ENCODE results near the gene KCNS1. TPM values are rescaled to one million over a fixed set of nuclear protein-coding genes. Genes with fewer than 3 reads are reported as not detected.

KCNS1 gene
- total RNA-seq, 1 experiment from 2014 or later, result not detected

DNA sequence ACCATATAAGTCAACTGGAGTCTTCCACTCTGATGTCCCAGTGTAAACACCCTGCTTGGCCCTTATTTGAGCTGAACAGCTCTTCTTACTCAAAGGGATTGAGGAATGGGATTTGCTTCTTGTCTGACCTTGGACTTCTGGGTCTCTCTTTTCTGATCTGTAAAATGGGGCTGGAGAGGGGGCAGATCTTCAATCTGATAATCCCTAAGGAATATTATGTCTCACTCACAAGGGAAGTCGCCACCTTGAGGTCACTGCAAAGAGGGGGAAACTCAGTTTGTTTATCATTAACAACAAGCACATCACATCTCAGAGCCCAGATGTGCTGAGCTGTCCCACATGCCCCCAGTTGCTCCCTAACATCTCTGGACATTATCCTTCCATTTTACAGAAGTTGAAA is 15.1 kb downstream of the KCNS1 start:
- ChIA-PET RAD21 (ENCODE audit: low non-redundant PET in 1 of 2, low total read pairs in 2 of 2, uncharacterized antibody in 2 of 2, unreplicated experiment in 2 of 2) (no interaction called here), CTCF (no interaction called here), POLR2A (no interaction called here)
- no peaks in the 10 kb centered on the region for H3K9me2 ChIP-seq (ENCODE audit: insufficient read depth)
- intact Hi-C loops (cut with micrococcal nuclease), result no loop called here
- DNase-seq (ENCODE audit: low read depth, low spot score) (no peak), ATAC-seq (no peak)
- H3K4me2 ChIP-seq (ENCODE audit: low read length), result no peak overlapping the region
- no peak overlapping the region for H3K4me3 ChIP-seq (replicated peaks in 1 of 2; ENCODE audit: low read depth in 1 of 2, low read length in 2 of 2)
- no peaks in the 10 kb centered on the region for H4K20me1 ChIP-seq (ENCODE audit: insufficient read depth)
- TF ChIP-seq, protein P1, sequence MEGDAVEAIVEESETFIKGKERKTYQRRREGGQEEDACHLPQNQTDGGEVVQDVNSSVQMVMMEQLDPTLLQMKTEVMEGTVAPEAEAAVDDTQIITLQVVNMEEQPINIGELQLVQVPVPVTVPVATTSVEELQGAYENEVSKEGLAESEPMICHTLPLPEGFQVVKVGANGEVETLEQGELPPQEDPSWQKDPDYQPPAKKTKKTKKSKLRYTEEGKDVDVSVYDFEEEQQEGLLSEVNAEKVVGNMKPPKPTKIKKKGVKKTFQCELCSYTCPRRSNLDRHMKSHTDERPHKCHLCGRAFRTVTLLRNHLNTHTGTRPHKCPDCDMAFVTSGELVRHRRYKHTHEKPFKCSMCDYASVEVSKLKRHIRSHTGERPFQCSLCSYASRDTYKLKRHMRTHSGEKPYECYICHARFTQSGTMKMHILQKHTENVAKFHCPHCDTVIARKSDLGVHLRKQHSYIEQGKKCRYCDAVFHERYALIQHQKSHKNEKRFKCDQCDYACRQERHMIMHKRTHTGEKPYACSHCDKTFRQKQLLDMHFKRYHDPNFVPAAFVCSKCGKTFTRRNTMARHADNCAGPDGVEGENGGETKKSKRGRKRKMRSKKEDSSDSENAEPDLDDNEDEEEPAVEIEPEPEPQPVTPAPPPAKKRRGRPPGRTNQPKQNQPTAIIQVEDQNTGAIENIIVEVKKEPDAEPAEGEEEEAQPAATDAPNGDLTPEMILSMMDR (IDR thresholded peaks at IDR 0.05 in 2 of 3, conservative IDR thresholded peaks at IDR 0.05 in 1 of 3; ENCODE audit: borderline replicate concordance in 1 of 3, insufficient read depth in 1 of 3, low read depth in 2 of 3, low read length in 2 of 3), result peak in 2 of 3 experiments; percentile 1 to 13; a peak in 1 of 6 replicates
- TF ChIP-seq SP1 (IDR thresholded peaks at IDR 0.05; ENCODE audit: low read depth), result no peak
- peaks cover 0 to 10% of the 10 kb centered on the region in 2 experiments; a peak in 1 of 4 replicates for H3K36me3 ChIP-seq (ENCODE audit: control insufficient read depth in 1 of 2, insufficient read depth in 2 of 2, low read length in 2 of 2)
- H3K4me1 ChIP-seq (ENCODE audit: control insufficient read depth in 1 of 2, insufficient read depth in 2 of 2, low read length in 2 of 2), result no peaks in the 10 kb centered on the region
- no TSS peak for BruUV-seq (replicated peaks)
- no peak overlapping the region for H3K9ac ChIP-seq (ENCODE audit: low read length)
- no peaks in the 10 kb centered on the region for H3K27me3 ChIP-seq (ENCODE audit: insufficient read depth, low read length)
- no peak overlapping the region for H2AFZ ChIP-seq (ENCODE audit: low read depth, low read length, poor library complexity, severe bottlenecking)
- H3K79me2 ChIP-seq (ENCODE audit: insufficient read depth, low read length), result no peaks in the 10 kb centered on the region
- H3K9me3 ChIP-seq (ENCODE audit: control insufficient read depth in 1 of 2, insufficient read depth in 1 of 2, low read depth in 1 of 2, low read length in 2 of 2), result no peaks in the 10 kb centered on the region
- no peak overlapping the region for H3K27ac ChIP-seq (ENCODE audit: low read depth, low read length)

DNA sequence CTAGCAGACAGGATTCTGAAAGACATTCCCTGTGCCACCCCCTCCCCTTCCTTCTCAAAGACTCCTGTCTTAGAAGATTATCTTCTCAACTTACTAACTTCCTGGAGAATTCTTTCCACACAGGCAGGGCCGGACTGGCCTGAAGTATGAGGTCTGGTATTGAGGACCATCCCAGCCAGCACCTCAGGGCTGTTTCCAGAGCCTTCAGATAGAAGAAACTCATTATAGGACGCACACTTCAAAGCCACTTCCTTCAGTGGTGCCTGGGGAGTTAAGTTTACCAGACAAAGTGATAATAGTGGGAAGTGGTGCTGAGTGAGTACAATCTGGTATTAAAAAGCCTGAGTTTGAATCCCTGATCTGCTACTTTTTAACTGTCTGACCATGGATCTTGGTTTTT is 15.6 kb downstream of the KCNS1 start:
- Histone ChIP-seq H3K9me3 (ENCODE audit: control insufficient read depth in 1 of 2, insufficient read depth in 1 of 2, low read depth in 1 of 2, low read length in 2 of 2) (no peaks in the 10 kb centered on the region), H4K20me1 (ENCODE audit: insufficient read depth) (no peaks in the 10 kb centered on the region), H3K4me1 (ENCODE audit: control insufficient read depth in 1 of 2, insufficient read depth in 2 of 2, low read length in 2 of 2) (no peaks in the 10 kb centered on the region), H2AFZ (ENCODE audit: low read depth, low read length, poor library complexity, severe bottlenecking) (no peak overlapping the region), H3K79me2 (ENCODE audit: insufficient read depth, low read length) (no peaks in the 10 kb centered on the region), H3K9me2 (ENCODE audit: insufficient read depth) (no peaks in the 10 kb centered on the region), H3K4me2 (ENCODE audit: low read length) (no peak overlapping the region), H3K4me3 (replicated peaks in 1 of 2; ENCODE audit: low read depth in 1 of 2, low read length in 2 of 2) (no peak overlapping the region), H3K9ac (ENCODE audit: low read length) (no peak overlapping the region), H3K27me3 (ENCODE audit: insufficient read depth, low read length) (no peaks in the 10 kb centered on the region), H3K27ac (ENCODE audit: low read depth, low read length) (no peak overlapping the region), H3K36me3 (ENCODE audit: control insufficient read depth in 1 of 2, insufficient read depth in 2 of 2, low read length in 2 of 2) (peaks cover 0 to 10% of the 10 kb centered on the region in 2 experiments; a peak in 2 of 4 replicates)
- intact Hi-C loops (cut with micrococcal nuclease), result no loop called here
- no peak for TF ChIP-seq POLR2A (IDR thresholded peaks at IDR 0.05; ENCODE audit: borderline replicate concordance, extremely low read depth, insufficient read depth, insufficient read length)
- TF ChIP-seq ZFX (IDR thresholded peaks at IDR 0.05), result no peak
- no peak for TF ChIP-seq TCF7L2 (IDR thresholded peaks at IDR 0.05; ENCODE audit: borderline replicate concordance, extremely low read depth, insufficient read depth, insufficient read length)
- TF ChIP-seq ZNF274 (IDR thresholded peaks at IDR 0.05; ENCODE audit: low read depth, low read length), result no peak
- no peak for TF ChIP-seq CEBPB (IDR thresholded peaks at IDR 0.05; ENCODE audit: low read depth)
- no peak for TF ChIP-seq SRF (IDR thresholded peaks at IDR 0.05; ENCODE audit: low read depth)
- TF ChIP-seq, protein P1 (IDR thresholded peaks at IDR 0.05 in 2 of 3, conservative IDR thresholded peaks at IDR 0.05 in 1 of 3; ENCODE audit: borderline replicate concordance in 1 of 3, insufficient read depth in 1 of 3, low read depth in 2 of 3, low read length in 2 of 3), result no peak
- no peak for TF ChIP-seq EZH2phosphoT487 (IDR thresholded peaks at IDR 0.05; ENCODE audit: borderline replicate concordance)
- TF ChIP-seq, protein P2, sequence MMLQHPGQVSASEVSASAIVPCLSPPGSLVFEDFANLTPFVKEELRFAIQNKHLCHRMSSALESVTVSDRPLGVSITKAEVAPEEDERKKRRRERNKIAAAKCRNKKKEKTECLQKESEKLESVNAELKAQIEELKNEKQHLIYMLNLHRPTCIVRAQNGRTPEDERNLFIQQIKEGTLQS (IDR thresholded peaks at IDR 0.05), result no peak
- TF ChIP-seq FOSL1 (IDR thresholded peaks at IDR 0.05; ENCODE audit: low read depth), result no peak
- no peak for TF ChIP-seq EZH2 (IDR thresholded peaks at IDR 0.05)
- TF ChIP-seq EGR1 (IDR thresholded peaks at IDR 0.05; ENCODE audit: low read depth), result no peak
- no peak for TF ChIP-seq CBX3 (IDR thresholded peaks at IDR 0.05; ENCODE audit: low read depth)
- TF ChIP-seq JUND (IDR thresholded peaks at IDR 0.05), result no peak
- TF ChIP-seq, protein P3, sequence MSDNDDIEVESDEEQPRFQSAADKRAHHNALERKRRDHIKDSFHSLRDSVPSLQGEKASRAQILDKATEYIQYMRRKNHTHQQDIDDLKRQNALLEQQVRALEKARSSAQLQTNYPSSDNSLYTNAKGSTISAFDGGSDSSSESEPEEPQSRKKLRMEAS (IDR thresholded peaks at IDR 0.05), result no peak
- no peak for TF ChIP-seq SP1 (IDR thresholded peaks at IDR 0.05; ENCODE audit: low read depth)
- no TSS peak for BruUV-seq (replicated peaks)
- ChIA-PET RAD21 (ENCODE audit: low non-redundant PET in 1 of 2, low total read pairs in 2 of 2, uncharacterized antibody in 2 of 2, unreplicated experiment in 2 of 2) (no interaction called here), CTCF (no interaction called here), POLR2A (no interaction called here)
- ATAC-seq (no peak), DNase-seq (ENCODE audit: low read depth, low spot score) (no peak)

Data from HCT116 (cell line).